Measurements from ENCODE around the gene PLSCR3.
A peak's percentile ranks its signal among the peaks of the same experiment; 100 is the strongest.

PLSCR3 gene

DNA sequence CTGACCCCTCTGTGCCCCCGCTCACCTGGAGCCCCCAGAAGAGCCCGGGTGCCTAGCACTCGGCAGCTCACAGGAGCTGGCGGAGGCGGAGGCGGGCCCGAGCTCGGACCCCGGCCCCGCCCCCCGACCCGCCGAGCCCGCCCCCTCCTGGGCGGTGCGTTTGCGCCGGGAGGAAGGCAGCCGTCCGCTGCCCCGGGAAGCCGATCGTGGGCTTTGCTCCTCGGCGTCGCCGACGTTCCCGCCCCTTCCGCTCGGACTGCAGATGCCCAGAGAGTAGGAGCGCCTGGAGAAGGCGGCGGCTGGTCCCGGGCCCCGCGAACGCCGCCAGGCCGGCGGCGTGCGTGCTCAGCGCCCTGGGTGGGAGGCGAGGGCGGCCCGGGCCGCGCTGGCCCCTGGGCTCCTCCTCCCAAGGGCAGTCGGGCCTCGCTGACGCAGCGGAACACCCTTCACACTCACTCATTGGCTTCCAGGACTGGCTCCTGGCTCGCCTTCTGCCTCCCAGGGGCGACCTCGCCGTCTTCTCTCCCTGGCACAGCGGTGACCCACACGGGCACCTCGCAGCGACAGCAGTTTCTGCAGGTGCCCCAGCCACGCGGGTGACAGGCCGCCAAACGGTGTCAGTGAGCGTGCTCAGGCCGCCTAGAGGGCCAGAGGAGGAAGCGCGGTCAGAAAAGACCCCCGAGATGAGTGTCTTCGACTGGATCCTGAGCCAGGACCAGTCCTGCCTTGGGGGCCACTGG is at the start of gene PLSCR3:
TSS of gene PLSCR3 (minus strand) at position 74 of the 740 bp plus-strand sequence. CDS start 415 bp downstream, outside the sequence.
- peak; percentile 96 for DNase-seq

DNA sequence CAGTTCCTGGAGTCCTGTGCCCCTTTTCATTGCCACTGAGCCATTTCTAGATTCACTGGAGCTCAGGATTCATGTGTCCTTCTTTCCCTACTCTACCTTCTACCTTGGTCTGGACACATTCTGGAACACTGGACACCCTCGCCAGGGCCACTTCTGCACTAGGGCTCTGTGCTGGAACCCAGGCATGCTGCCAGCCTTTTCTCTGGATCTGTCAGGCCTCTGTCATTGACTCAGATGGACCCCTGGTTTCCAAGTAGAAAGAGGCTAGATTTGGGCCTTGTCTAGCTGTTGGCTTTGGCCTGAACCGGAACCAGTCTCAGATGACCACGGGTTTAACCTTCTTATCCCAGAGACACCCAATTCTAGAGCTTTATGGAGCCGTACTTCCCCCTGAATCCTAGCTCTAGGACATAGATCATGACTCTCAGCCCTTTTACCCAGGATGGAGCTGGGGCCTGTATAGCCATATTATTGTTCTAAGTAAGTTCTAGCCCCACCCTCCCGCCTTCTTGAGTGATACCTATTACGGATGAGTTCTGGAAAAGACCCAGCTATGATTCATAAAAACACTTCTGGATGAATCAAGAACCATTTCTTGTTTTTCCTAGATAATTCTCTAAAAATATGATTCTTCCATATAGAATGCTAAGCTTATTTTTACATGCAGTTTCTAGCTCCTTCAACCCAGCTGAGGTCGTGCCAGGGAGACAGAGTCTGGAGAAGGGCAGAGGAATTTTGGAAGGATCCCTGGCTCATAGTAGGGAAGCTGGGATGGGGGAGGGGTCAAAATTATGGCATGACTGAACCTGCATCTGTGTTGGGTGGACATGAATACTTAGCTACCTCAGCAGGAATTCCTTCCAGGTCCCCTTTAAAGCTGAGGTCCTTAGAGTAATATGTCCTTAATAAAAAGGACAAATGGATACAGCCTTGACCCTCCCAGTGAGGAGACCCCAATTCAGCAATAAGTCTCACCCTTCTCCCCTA is 49.5 kb upstream of the PLSCR3 start:
- no peak for DNase-seq

DNA sequence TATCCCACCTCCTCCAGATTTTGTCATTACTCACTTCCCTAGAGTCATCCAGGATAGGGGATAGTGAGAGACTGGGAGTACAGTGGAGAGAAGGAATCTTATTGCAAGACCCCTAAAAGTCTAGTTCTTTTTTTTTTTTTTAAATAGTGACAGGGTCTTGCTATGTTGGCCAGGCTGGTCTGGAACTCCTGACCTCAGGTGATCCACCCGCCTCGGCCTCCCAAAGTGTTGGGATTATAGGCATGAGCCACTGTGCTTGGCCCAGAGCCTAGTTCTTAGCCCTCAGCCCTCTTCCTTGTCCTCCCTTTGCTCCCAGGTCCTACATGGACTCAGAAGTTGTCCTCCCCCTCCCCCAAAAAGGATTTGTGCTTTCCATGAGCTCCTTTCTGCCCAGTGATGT is 47.8 kb upstream of the PLSCR3 start:
- no peak for DNase-seq

DNA sequence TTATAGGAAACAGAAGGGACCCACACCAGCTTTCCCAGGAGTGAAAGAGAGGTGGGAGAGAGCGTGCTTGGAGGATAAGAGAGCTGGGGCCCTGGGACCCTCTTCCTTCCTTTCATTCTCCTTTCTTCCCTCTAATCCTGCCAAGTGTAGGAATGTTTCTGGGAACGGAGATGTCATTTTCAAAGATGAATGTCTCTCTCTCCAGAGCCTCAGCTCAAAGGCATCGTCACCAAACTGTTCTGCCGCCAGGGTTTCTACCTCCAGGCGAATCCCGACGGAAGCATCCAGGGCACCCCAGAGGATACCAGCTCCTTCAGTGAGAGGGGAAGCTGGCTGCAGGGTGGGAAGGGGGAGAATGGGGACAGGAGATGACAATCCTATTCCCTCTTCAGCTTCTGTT is 46.9 kb upstream of the PLSCR3 start:
- no peak for DNase-seq

DNA sequence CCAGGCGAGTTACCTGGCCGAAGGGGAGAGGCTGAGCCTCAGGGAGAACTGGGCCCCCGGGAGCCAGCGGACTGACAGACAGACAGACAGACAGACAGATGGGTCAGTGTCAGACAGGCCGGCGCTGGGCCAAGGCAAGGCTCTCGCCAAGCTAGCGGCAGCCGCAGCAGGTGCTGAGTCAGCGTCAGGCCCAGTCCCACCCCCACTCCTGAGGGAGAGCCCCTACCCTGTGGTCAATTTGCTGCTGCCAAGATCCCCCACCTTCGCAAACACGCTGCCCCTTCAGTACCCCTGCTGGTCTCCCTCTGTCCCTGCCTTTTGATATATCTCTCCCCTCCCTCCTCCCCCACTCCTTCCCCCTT is 46.5 kb upstream of the PLSCR3 start:
- peak; percentile 58 for DNase-seq

DNA sequence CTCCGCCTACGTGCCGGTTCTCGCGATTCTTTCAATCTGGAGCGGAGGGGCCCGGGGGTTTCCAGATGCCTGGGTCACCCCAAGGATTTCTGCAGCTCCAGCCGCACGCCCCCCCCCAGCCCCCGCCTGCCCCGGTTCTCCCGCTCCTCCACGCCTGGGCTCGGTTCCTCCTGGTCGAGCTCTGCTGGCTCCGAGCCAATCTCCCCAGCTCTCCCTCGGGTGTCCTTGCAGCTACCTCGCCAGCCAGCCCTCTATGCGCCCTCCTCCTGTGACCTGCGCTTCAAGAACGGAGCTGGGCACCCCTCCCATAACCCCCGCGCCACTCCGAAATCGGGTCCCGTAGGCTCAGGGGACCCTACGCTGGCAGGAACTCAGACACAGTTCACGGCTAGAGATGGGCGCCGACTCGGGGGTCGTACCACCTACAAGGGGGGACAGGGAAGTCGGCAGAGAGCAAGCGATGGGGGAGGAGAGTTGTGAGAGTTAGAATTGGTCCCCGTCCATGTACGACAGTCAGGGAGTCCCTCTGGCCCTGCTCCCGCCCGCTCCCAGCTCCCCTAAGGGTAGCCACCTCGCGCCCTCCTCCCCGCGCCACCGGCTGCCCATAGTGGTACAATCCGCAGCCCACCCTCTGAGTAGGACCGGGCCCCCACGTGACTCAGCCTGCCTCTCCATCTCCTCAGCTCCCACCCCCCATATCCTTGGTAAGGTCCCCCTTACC is 45.9 kb upstream of the PLSCR3 start:
- peak; percentile 76 for DNase-seq

DNA sequence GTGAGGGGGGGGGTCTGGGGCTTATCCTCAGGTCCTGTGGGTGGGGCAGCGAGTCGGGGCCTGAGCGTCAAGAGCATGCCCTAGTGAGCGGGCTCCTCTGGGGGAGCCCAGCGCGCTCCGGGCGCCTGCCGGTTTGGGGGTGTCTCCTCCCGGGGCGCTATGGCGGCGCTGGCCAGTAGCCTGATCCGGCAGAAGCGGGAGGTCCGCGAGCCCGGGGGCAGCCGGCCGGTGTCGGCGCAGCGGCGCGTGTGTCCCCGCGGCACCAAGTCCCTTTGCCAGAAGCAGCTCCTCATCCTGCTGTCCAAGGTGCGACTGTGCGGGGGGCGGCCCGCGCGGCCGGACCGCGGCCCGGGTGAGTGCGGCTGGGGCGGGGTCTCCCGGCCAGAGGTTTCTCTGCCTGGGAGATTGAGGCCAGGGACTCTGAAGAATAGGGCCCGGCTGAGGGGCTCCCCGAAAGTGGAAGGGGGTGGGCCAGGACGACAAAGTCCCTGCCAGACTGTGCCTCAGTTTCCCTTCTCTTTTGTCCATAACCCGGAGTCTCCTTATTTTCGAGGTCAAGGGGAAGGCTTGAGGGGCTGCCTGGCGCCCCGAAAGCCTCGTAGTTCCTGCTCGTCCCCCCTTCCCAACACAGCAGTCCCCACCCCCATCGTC is 45.3 kb upstream of the PLSCR3 start, which contains the start of gene FGF11:
TSS of gene FGF11 (plus strand) at position 51 of the 651 bp plus-strand sequence. CDS start at position 160, 109 bp downstream.
- peak; percentile 48 for DNase-seq

DNA sequence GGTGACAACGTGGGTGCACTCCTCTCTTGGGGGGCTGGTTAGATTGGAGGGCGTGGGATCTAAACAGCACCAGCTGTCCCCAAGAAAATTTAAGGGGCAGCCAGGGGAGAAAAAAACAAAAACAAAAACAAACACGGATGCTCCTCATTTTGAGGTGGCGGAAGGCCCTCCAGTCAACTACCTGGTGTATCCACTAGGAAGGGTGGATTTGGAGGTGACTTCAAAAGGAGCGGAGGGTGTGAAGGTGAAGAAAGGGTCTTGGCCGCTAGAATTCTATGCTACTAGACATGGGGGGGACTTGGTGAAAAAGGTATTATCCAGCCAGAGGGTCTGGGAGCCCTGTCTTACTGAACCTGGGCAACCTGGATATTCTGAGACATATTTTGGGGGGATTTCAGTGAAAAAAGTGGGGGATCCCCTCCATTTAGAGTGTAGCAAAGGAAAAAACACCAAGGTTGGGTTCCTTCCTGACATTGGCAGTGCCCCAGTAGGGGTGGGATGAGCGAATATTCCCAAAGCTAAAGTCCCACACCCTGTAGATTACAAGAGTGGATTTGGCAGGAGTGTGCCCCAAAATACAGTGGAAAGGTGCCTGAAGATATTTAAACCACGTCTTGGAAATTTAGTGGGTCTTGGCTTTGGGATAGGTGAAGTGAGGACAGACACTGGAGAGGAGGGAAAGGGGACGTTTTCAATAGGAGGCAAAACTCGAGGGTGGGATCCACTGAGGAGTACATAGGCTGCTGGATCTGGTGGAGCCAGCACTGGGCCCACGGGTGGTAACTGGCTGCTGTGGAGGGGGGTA is 44.5 kb upstream of the PLSCR3 start:
- DNase-seq = no peak

DNA sequence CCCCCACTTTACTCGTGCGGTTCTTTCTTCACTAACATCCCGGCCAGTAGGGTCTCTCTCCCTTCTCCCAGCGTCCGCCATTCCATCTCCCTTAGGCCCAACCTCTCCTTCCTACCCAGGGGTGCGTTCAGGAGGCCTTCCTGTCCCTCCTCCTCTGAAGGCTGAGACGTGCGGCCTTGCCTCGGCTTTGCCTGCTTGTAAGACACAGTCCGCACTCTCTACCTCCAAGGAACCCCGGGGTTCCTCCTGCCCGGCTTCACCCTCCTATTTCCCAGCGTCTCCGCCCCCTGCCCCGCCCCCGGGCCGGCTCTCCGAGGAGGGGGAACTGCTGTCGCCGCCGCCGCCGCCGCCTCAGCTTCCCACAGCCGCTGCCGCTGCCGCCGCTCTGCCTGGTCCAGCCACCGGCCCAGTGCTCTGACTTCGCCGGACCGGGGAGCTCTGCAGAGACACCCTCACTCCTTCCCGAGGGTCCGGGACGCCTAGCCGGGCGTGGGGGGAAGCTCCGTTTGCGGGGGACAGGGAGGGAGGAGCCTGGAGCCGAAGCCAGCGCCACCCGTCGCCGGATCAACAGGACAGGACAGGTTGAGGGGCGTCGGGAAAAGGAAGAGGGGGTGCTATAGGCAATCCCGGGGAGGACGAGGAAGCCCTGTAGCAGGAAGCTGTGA is 43.8 kb upstream of the PLSCR3 start:
- peak; percentile 77 for DNase-seq

DNA sequence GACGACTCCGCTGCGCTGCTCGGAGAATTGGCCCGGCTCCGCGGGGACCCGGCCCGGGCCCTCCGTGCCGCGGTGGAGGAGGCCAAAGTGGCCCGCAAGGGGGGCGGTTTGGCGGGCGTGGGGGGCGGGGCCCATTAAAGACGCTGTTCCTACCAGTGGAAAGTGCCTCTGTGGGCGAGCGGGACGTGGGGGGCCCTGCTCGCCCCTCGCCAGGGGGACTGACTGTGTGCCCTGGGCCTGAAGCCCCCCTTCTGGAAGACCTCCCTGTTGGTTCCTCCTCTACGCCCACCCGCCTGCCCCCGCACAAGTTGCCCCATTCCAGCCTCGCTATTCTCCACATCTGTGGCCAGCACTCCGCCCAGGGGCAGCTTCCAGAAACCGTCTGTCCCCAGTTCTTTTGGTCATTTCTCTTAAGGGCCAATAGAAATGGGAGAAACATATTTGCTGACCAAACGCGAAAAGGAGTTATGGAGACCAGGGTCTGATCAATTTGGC is 43.1 kb upstream of the PLSCR3 start:
- peak; percentile 68 for DNase-seq

DNA sequence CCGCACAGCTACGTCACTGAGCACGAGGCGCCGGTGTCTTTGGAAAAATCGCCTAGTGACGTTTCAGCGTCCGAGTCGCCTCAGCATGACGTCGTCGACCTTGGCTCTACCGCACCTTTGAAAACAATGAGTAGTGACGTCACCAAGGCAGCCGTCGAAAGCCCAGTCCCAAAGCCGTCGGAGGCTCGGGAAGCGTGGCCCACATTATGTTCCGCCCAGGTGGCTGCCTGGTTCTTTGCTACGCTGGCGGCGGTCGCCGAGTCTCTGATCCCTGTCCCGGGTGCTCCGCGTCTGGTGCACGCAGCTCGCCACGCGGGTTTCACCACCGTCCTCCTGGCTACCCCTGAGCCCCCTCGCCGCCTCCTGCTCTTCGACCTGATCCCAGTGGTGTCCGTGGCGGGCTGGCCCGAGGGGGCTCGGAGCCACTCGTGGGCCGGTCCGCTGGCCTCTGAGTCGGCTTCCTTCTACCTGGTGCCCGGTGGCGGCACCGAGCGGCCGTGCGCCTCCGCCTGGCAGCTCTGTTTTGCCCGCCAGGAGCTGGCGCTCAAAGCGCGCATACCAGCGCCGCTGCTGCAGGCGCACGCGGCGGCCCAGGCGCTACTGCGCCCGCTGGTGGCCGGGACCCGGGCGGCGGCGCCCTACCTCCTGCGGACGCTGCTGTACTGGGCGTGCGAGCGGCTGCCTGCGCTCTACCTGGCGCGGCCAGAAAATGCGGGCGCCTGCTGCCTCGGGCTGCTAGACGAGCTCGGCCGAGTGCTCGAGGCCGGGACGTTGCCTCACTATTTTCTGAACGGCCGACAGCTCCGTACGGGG is 42.4 kb upstream of the PLSCR3 start:
- peak; percentile 98 for DNase-seq

DNA sequence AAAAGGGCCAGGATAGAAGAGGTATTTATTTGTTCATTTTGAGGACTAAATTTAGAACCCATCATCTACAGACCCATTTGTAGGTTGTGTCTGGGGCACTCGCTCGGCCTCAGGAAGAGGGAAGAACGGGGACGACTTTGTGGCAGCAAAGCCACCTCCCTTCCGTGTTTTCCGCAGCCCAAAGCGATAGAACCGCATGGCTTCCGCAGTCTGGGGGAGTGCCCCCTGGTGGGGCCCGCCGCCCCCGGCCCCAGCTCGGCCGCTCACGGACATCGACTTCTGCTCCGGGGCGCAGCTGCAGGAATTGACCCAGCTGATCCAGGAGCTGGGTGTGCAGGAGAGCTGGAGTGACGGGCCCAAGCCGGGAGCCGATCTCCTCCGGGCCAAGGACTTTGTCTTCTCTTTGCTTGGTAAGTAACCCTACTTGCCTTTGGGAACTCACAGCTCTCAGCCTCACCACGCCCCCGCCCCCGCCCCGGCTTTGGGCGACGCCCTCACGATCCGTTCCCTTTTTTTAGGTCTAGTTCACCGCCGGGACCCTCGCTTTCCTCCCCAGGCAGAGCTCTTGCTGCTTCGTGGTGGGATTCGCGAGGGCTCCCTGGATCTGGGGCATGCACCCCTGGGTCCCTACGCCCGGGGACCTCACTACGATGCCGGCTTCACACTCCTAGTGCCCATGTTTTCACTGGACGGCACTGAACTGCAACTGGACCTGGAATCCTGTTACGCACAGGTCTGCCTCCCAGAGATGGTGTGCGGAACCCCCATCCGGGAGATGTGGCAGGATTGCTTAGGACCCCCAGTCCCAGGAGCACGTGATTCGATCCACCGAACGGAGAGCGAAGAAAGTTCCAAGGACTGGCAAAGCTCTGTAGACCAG is 41.6 kb upstream of the PLSCR3 start:
- peak; percentile 89 for DNase-seq

DNA sequence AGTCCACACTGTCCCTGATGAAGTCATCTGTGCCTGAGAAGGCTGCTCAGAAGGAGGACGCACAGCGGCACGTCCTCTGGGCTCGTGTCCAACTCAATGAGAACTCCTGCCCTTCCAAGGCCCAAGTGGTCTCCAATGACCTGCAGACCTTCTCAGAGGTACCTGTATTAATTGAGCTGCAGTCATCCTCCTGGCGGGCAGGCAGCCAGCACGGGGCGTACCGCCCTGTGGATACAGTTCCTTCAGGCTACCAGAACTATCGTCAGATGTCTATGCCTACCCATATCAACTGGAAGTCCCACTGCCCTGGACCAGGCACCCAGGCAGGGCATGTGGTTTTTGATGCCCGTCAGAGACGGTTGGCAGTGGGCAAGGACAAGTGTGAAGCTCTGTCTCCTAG is 38.0 kb upstream of the PLSCR3 start:
- no peak for DNase-seq

DNA sequence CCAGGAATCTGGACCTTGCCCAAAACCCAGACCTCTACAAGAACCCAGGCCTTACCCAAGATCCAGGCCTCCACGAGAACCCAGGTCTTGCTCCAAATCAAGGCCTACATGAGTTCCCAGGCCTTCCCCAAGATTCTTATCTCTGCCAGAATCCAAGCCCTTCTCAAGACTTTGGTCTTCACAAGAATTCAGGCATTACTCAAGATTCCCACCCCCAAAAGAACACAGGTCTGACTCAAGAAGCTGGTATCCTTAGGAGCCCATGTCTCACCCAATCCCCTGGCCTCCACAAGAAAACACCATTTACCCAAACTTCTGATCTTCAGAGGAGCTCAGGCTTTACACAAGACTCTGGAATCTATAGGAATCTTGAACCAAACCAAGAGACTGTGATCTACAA is 36.9 kb upstream of the PLSCR3 start:
- DNase-seq = no peak

DNA sequence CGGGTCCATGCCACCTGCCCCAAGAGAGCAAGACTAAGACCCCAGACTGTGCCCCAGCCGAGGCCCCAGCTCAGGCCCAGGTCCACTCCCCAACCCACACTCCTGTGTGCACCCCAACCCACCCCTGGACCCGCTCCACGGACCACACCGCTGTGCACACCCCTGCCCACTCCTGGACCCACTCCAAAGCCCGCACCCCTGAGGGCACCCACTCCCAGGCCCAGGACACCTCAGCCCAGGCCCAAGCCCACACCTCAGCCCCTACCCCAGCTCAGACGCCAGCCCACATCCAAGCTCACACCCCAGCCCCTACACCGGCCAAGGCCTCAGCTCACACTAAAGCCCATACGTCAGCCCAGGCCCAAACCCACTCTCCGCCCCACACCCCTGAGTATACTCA is 35.4 kb upstream of the PLSCR3 start:
- DNase-seq = no peak

DNA sequence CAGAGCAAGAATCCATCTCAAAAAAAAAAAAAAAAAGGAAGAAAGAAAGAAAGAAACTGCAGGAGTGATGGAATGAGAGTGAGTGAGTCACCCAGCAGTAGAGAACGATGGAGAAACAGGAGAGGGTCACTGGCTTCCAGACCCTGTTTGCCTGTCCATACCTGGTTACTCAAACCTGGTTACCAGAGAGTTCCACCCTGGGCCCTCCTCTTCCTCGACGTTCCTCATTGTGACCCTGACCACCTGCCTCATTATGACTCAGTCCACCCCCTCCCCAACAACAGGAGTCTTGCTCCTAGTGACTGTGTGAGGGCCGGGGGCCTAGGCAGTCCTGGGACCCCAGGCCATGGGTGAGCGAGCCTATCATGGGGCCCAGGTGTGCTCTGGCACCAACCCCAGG is 34.2 kb upstream of the PLSCR3 start, which contains the start of gene SPEM3:
TSS of gene SPEM3 (plus strand) at position 301 of the 400 bp plus-strand sequence. CDS start at position 347, 46 bp downstream.
- no peak for DNase-seq

DNA sequence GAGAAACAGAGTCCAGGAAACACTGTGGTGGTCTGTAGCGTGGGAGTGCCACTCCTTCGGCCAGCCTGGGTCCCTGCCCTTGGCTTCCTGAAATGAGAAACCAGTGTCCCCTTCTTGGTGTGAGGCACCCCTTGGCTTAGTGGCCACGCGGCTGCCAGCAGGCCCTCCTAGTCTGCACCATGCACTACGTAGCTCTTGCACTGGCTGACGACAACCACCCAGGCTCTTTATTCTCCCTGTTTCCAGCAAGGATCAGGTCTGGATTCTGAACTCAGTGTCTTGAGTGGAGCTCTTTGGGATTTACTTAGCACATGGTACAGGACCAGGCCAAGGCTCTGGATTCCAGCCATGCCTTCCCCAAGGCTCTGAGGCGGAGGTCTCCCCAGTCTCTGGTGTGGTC is 33.2 kb upstream of the PLSCR3 start:
- DNase-seq = no peak

DNA sequence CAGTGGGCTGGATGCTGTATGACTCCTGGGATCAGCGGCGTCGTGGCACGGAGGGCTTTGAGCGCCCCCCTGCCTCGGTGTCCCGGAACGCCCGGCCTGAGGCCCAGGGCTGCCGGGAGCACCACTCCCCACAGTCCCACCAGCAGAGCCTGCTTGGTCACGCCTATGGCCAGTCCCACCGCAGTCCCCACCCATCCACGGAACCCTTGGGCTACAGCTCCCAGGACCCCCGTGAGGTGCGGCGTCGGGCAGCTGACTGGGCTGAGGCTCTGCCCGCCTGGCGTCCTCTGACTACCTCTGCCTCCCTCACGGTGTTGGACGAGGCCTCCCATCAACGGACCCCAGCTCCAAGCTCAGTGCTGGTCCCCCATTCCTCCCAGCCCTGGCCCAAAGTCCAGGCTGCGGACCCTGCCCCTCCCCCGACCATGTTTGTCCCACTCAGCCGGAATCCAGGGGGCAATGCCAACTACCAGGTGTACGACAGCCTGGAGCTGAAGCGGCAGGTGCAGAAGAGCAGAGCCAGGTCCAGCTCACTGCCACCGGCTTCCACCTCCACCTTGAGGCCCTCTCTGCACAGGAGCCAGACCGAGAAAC is 32.7 kb upstream of the PLSCR3 start:
- no peak for DNase-seq

Data from DMS53 (cell line).